HFF-Myc (cell line): Measurements from ENCODE around the gene SUGP2.

Source experiments
- DNase-seq: peaks from one replicate; pipeline ENCODE4 v3.0.0-alpha.2; 2011; ENCODE audit warnings: low read depth; ENCODE audit errors: extremely low read depth
- H3K4me3 ChIP-seq: replicated peaks from 2 replicates; pipeline ENCODE4 v1.5.1; 2011; ENCODE audit warnings: low read depth, mild to moderate bottlenecking, control low read depth, low read length
- CTCF ChIP-seq: IDR thresholded peaks from 2 replicates; pipeline ENCODE4 v1.5.1; 2012; ENCODE audit warnings: mild to moderate bottlenecking, low read depth, low read length, control low read depth; ENCODE audit errors: missing control alignments

SUGP2 gene

GRCh38 chr19:19075126-19075525 lies 41.8 kb upstream of the SUGP2 start:
- no peak for TF ChIP-seq CTCF
- no peak for DNase-seq
- no peak overlapping the region for H3K4me3 ChIP-seq

GRCh38 chr19:19074196-19074882 lies 41.0 kb upstream of the SUGP2 start:
- H3K4me3 ChIP-seq, result no peak overlapping the region
- TF ChIP-seq CTCF, result no peak
- DNase-seq, result no peak

- no peak overlapping the region for H3K4me3 ChIP-seq
- DNase-seq, result no peak
- no peak for TF ChIP-seq CTCF
These were observed 38.6 kb upstream of the SUGP2 start for GRCh38 chr19:19071897-19072296.

GRCh38 chr19:19068659-19069654 lies 35.6 kb upstream of the SUGP2 start:
- TF ChIP-seq CTCF, result no peak
- DNase-seq, result no peak
- H3K4me3 ChIP-seq, result no peak overlapping the region

GRCh38 chr19:19067276-19068072 lies 34.2 kb upstream of the SUGP2 start:
- no peak overlapping the region for H3K4me3 ChIP-seq
- DNase-seq, result no peak
- no peak for TF ChIP-seq CTCF
